ENCODE data around the gene ADGRD1.
"Not testable (repeated sequence)": the region's sequence is repeated elsewhere in the genome, so short reads cannot be mapped to it uniquely, and the experiment has no call there.

Gene ADGRD1

DNA sequence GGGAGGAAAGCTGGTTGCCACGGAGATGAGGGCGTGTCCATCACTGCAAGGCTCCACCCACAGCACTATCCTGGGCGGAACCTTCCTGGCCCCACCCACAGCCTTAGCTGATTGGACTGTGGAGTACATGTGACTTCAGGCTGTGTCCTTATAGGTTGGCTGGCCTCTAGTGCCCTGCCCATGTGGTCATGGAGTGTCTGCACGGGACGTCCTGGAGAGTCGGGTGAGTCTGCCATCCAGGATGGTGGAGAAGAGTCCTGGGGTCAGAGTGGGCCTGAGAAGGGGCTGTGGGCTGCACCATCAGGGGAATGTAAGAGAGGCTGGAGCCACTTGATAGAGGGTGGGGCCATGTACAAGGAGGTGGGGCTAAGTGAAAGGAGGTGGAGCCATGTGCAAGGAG lies 117.0 kb downstream of the ADGRD1 start:
- H3K9ac ChIP-seq (ENCODE audit: low read depth, low read length); H3K4me1 ChIP-seq (ENCODE audit: insufficient read depth, low read length); H2AFZ ChIP-seq (ENCODE audit: low read depth, low read length); ATAC-seq (ENCODE audit: insufficient read depth, low read depth); H3K27me3 ChIP-seq (ENCODE audit: insufficient read depth, low read length, poor library complexity); H3K4me2 ChIP-seq (ENCODE audit: insufficient read depth, low read length); H3K79me2 ChIP-seq (ENCODE audit: insufficient read depth, low read length); H4K20me1 ChIP-seq (ENCODE audit: insufficient read depth, low read length); H3K27ac ChIP-seq (ENCODE audit: low read length); DNase-seq; H3K36me3 ChIP-seq (ENCODE audit: insufficient read depth, low read length); H3K4me3 ChIP-seq (ENCODE audit: low read depth in 1 of 2, low read length in 2 of 2); H3K9me3 ChIP-seq (ENCODE audit: insufficient read depth, low read length, severe bottlenecking): not testable (repeated sequence)

DNA sequence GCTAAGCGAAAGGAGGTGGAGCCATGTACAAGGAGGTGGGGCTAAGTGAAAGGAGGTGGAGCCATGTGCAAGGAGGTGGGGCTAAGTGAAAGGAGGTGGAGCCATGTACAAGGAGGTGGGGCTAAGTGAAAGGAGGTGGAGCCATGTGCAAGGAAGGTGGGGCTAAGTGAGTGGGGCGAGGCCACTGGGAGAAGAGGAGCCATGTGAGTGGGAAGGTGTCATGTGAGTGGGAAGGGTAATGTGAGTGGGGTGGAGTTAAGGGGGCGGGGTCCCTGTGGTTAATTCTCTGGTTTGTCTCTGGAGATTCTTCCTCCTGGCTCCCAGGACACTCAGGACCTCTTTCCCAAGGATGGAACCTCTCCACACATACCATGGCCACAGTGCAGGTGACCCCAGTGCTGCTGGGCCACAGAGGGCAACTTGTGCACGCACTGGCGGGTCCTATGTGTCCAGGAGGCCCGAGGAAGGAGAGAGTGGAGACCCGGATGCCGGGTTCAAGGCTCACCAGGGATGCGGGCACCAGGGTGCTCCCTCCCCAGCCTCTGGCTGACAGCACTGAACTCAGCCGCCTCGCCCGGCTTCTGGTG lies 117.6 kb downstream of the ADGRD1 start:
- ATAC-seq (ENCODE audit: insufficient read depth, low read depth); H3K27ac ChIP-seq (ENCODE audit: low read length); H3K27me3 ChIP-seq (ENCODE audit: insufficient read depth, low read length, poor library complexity); H3K9ac ChIP-seq (ENCODE audit: low read depth, low read length); DNase-seq; H3K4me3 ChIP-seq (ENCODE audit: low read depth in 1 of 2, low read length in 2 of 2); H3K4me1 ChIP-seq (ENCODE audit: insufficient read depth, low read length); H4K20me1 ChIP-seq (ENCODE audit: insufficient read depth, low read length); H3K79me2 ChIP-seq (ENCODE audit: insufficient read depth, low read length); H3K9me3 ChIP-seq (ENCODE audit: insufficient read depth, low read length, severe bottlenecking); H2AFZ ChIP-seq (ENCODE audit: low read depth, low read length); H3K36me3 ChIP-seq (ENCODE audit: insufficient read depth, low read length); H3K4me2 ChIP-seq (ENCODE audit: insufficient read depth, low read length): not testable (repeated sequence)

GRCh38 chr12:131071950-131072349 lies 118.2 kb downstream of the ADGRD1 start:
- not testable (repeated sequence) for H3K4me3 ChIP-seq (ENCODE audit: low read depth in 1 of 2, low read length in 2 of 2); H3K27ac ChIP-seq (ENCODE audit: low read length); H3K27me3 ChIP-seq (ENCODE audit: insufficient read depth, low read length, poor library complexity); DNase-seq; H4K20me1 ChIP-seq (ENCODE audit: insufficient read depth, low read length); H3K4me1 ChIP-seq (ENCODE audit: insufficient read depth, low read length); H3K9ac ChIP-seq (ENCODE audit: low read depth, low read length); H3K4me2 ChIP-seq (ENCODE audit: insufficient read depth, low read length); ATAC-seq (ENCODE audit: insufficient read depth, low read depth); H3K9me3 ChIP-seq (ENCODE audit: insufficient read depth, low read length, severe bottlenecking); H3K79me2 ChIP-seq (ENCODE audit: insufficient read depth, low read length); H3K36me3 ChIP-seq (ENCODE audit: insufficient read depth, low read length); H2AFZ ChIP-seq (ENCODE audit: low read depth, low read length)

DNA sequence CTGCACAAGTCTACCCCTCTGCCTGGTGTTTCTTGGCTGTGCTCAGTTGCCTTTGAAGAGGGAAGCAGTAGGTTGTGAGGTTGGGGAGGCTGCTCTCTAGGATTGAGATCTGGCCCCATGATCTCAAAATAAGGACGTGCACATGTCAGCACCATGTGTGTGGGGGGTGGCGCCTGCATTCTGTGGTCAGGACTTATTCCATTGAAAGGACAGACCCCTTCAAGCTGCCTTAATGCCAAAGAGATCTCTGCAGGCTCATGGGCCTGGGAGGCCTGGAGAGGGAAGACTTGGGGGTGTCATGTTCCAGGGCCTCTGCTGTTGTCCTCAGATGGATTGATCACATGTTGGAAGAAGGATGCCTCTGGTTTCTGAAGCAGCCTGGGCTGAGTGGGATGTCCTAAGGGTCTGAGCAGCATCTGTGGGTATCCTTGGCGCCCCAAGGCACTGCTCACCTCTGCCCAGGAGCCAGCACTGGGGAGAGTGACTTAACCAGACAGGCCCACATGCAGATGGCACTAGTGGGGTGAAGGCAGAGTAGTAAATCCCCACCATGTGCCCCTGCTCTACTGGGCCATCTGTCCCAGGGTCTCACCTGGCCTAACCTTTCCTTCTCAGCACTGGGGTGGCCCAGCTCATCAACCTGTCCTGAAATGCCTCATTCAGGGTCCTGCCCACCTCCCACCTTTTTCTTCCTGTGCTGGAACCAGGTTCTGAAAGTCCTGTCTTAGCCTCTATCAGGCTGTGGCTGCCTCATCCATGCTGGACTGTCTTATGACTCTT lies 118.9 kb downstream of the ADGRD1 start:
- H2AFZ ChIP-seq (ENCODE audit: low read depth, low read length) = no peak overlapping the region
- H3K4me1 ChIP-seq (ENCODE audit: insufficient read depth, low read length) = no peaks in the 10 kb centered on the region
- no peaks in the 10 kb centered on the region for H3K27me3 ChIP-seq (ENCODE audit: insufficient read depth, low read length, poor library complexity)
- TF ChIP-seq EZH2 (IDR thresholded peaks at IDR 0.05; ENCODE audit: borderline replicate concordance, low read depth, low read length, severe bottlenecking) = no peak
- TF ChIP-seq, protein P1, sequence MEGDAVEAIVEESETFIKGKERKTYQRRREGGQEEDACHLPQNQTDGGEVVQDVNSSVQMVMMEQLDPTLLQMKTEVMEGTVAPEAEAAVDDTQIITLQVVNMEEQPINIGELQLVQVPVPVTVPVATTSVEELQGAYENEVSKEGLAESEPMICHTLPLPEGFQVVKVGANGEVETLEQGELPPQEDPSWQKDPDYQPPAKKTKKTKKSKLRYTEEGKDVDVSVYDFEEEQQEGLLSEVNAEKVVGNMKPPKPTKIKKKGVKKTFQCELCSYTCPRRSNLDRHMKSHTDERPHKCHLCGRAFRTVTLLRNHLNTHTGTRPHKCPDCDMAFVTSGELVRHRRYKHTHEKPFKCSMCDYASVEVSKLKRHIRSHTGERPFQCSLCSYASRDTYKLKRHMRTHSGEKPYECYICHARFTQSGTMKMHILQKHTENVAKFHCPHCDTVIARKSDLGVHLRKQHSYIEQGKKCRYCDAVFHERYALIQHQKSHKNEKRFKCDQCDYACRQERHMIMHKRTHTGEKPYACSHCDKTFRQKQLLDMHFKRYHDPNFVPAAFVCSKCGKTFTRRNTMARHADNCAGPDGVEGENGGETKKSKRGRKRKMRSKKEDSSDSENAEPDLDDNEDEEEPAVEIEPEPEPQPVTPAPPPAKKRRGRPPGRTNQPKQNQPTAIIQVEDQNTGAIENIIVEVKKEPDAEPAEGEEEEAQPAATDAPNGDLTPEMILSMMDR (IDR thresholded peaks at IDR 0.05; ENCODE audit: borderline replicate concordance, extremely low read depth, low read length, poor library complexity, severe bottlenecking) = no peak
- DNase-seq = no peak
- H4K20me1 ChIP-seq (ENCODE audit: insufficient read depth, low read length) = no peaks in the 10 kb centered on the region
- H3K9me3 ChIP-seq (ENCODE audit: insufficient read depth, low read length, severe bottlenecking) = no peaks in the 10 kb centered on the region
- H3K9ac ChIP-seq (ENCODE audit: low read depth, low read length) = no peak overlapping the region
- no peaks in the 10 kb centered on the region for H3K79me2 ChIP-seq (ENCODE audit: insufficient read depth, low read length)
- H3K4me2 ChIP-seq (ENCODE audit: insufficient read depth, low read length) = no peak overlapping the region
- H3K27ac ChIP-seq (ENCODE audit: low read length) = no peak overlapping the region
- no peak for ATAC-seq (ENCODE audit: insufficient read depth, low read depth)
- no peaks in the 10 kb centered on the region for H3K36me3 ChIP-seq (ENCODE audit: insufficient read depth, low read length)
- H3K4me3 ChIP-seq (ENCODE audit: low read depth in 1 of 2, low read length in 2 of 2) = no peak overlapping the region

Data from DND-41 (cell line).